Measurements from ENCODE around the gene NHLRC4.

NHLRC4 gene

GRCh38 chr16:534135-534534, 32.7 kb upstream of the NHLRC4 start:
- Histone ChIP-seq H3K4me3 (ENCODE audit: low read depth in 1 of 2, low read length in 2 of 2) (no peak overlapping the region), H3K27me3 (ENCODE audit: control insufficient read depth in 1 of 2, insufficient read depth in 2 of 2, low read length in 2 of 2) (no peaks in the 10 kb centered on the region), H3K9me3 (ENCODE audit: low read length) (no peaks in the 10 kb centered on the region), H3K9ac (ENCODE audit: low read length) (no peak overlapping the region), H3K36me3 (ENCODE audit: insufficient read depth, low read length) (no peaks in the 10 kb centered on the region), H3K4me1 (ENCODE audit: insufficient read depth, low read length) (peaks cover 9% of the 10 kb centered on the region), H3K27ac (ENCODE audit: low read depth, low read length) (no peak overlapping the region)

- no peaks in the 10 kb centered on the region for H3K27me3 ChIP-seq (ENCODE audit: control insufficient read depth in 1 of 2, insufficient read depth in 2 of 2, low read length in 2 of 2)
- H3K9ac ChIP-seq (ENCODE audit: low read length): no peak overlapping the region
- H3K4me1 ChIP-seq (ENCODE audit: insufficient read depth, low read length): peaks cover under 1% of the 10 kb centered on the region
- H3K4me3 ChIP-seq (ENCODE audit: low read depth in 1 of 2, low read length in 2 of 2): no peak overlapping the region
- H3K9me3 ChIP-seq (ENCODE audit: low read length): no peaks in the 10 kb centered on the region
- H3K27ac ChIP-seq (ENCODE audit: low read depth, low read length): no peak overlapping the region
- H3K36me3 ChIP-seq (ENCODE audit: insufficient read depth, low read length): no peaks in the 10 kb centered on the region
Measured at GRCh38 chr16:534856-535445, 31.9 kb upstream of the NHLRC4 start.

GRCh38 chr16:535446-536405, 31.1 kb upstream of the NHLRC4 start:
- no peaks in the 10 kb centered on the region for H3K9me3 ChIP-seq (ENCODE audit: low read length)
- H3K9ac ChIP-seq (ENCODE audit: low read length): no peak overlapping the region
- H3K27ac ChIP-seq (ENCODE audit: low read depth, low read length): no peak overlapping the region
- H3K4me1 ChIP-seq (ENCODE audit: insufficient read depth, low read length): no peaks in the 10 kb centered on the region
- H3K36me3 ChIP-seq (ENCODE audit: insufficient read depth, low read length): no peaks in the 10 kb centered on the region
- no peaks in the 10 kb centered on the region for H3K27me3 ChIP-seq (ENCODE audit: control insufficient read depth in 1 of 2, insufficient read depth in 2 of 2, low read length in 2 of 2)
- no peak overlapping the region for H3K4me3 ChIP-seq (ENCODE audit: low read depth in 1 of 2, low read length in 2 of 2)

- no peak overlapping the region for H3K4me3 ChIP-seq (ENCODE audit: low read depth in 1 of 2, low read length in 2 of 2)
- no peak overlapping the region for H3K27ac ChIP-seq (ENCODE audit: low read depth, low read length)
- H3K36me3 ChIP-seq (ENCODE audit: insufficient read depth, low read length): no peaks in the 10 kb centered on the region
- no peak overlapping the region for H3K9ac ChIP-seq (ENCODE audit: low read length)
- no peaks in the 10 kb centered on the region for H3K9me3 ChIP-seq (ENCODE audit: low read length)
- H3K4me1 ChIP-seq (ENCODE audit: insufficient read depth, low read length): no peaks in the 10 kb centered on the region
- H3K27me3 ChIP-seq (ENCODE audit: control insufficient read depth in 1 of 2, insufficient read depth in 2 of 2, low read length in 2 of 2): no peaks in the 10 kb centered on the region
Measured at GRCh38 chr16:536746-537145, 30.1 kb upstream of the NHLRC4 start.

- no peaks in the 10 kb centered on the region for H3K36me3 ChIP-seq (ENCODE audit: insufficient read depth, low read length)
- no peaks in the 10 kb centered on the region for H3K9me3 ChIP-seq (ENCODE audit: low read length)
Measured at GRCh38 chr16:537415-538335, 29.1 kb upstream of the NHLRC4 start.

GRCh38 chr16:539901-540530, 26.8 kb upstream of the NHLRC4 start:
- no peaks in the 10 kb centered on the region for H3K27me3 ChIP-seq (ENCODE audit: control insufficient read depth in 1 of 2, insufficient read depth in 2 of 2, low read length in 2 of 2)
- H3K9ac ChIP-seq (ENCODE audit: low read length): no peak overlapping the region
- H3K4me3 ChIP-seq (ENCODE audit: low read depth in 1 of 2, low read length in 2 of 2): no peak overlapping the region
- H3K27ac ChIP-seq (ENCODE audit: low read depth, low read length): no peak overlapping the region
- no peaks in the 10 kb centered on the region for H3K9me3 ChIP-seq (ENCODE audit: low read length)
- no peaks in the 10 kb centered on the region for H3K36me3 ChIP-seq (ENCODE audit: insufficient read depth, low read length)
- no peaks in the 10 kb centered on the region for H3K4me1 ChIP-seq (ENCODE audit: insufficient read depth, low read length)

More at GRCh38 chr16:537415-538335, 29.1 kb upstream of the NHLRC4 start:
- no peak overlapping the region for H3K4me3 ChIP-seq (ENCODE audit: low read depth in 1 of 2, low read length in 2 of 2)
- H3K27me3 ChIP-seq (ENCODE audit: control insufficient read depth in 1 of 2, insufficient read depth in 2 of 2, low read length in 2 of 2): no peaks in the 10 kb centered on the region
- no peak overlapping the region for H3K9ac ChIP-seq (ENCODE audit: low read length)
- no peak overlapping the region for H3K27ac ChIP-seq (ENCODE audit: low read depth, low read length)
- no peaks in the 10 kb centered on the region for H3K4me1 ChIP-seq (ENCODE audit: insufficient read depth, low read length)

GRCh38 chr16:540645-541340, 26.0 kb upstream of the NHLRC4 start:
- no peaks in the 10 kb centered on the region for H3K9me3 ChIP-seq (ENCODE audit: low read length)
- H3K27me3 ChIP-seq (ENCODE audit: control insufficient read depth in 1 of 2, insufficient read depth in 2 of 2, low read length in 2 of 2): no peaks in the 10 kb centered on the region
- no peaks in the 10 kb centered on the region for H3K36me3 ChIP-seq (ENCODE audit: insufficient read depth, low read length)
- no peaks in the 10 kb centered on the region for H3K4me1 ChIP-seq (ENCODE audit: insufficient read depth, low read length)
- H3K27ac ChIP-seq (ENCODE audit: low read depth, low read length): no peak overlapping the region
- H3K4me3 ChIP-seq (ENCODE audit: low read depth in 1 of 2, low read length in 2 of 2): no peak overlapping the region
- no peak overlapping the region for H3K9ac ChIP-seq (ENCODE audit: low read length)

- no peak overlapping the region for H3K9ac ChIP-seq (ENCODE audit: low read length)
- H3K27ac ChIP-seq (ENCODE audit: low read depth, low read length): no peak overlapping the region
- H3K4me1 ChIP-seq (ENCODE audit: insufficient read depth, low read length): no peaks in the 10 kb centered on the region
- H3K27me3 ChIP-seq (ENCODE audit: control insufficient read depth in 1 of 2, insufficient read depth in 2 of 2, low read length in 2 of 2): no peaks in the 10 kb centered on the region
- no peaks in the 10 kb centered on the region for H3K9me3 ChIP-seq (ENCODE audit: low read length)
- no peaks in the 10 kb centered on the region for H3K36me3 ChIP-seq (ENCODE audit: insufficient read depth, low read length)
- H3K4me3 ChIP-seq (ENCODE audit: low read depth in 1 of 2, low read length in 2 of 2): no peak overlapping the region
Measured at GRCh38 chr16:543301-544164, 23.3 kb upstream of the NHLRC4 start.

- no peak overlapping the region for H3K9ac ChIP-seq (ENCODE audit: low read length)
- no peak overlapping the region for H3K4me3 ChIP-seq (ENCODE audit: low read depth in 1 of 2, low read length in 2 of 2)
- H3K36me3 ChIP-seq (ENCODE audit: insufficient read depth, low read length): no peaks in the 10 kb centered on the region
- no peaks in the 10 kb centered on the region for H3K4me1 ChIP-seq (ENCODE audit: insufficient read depth, low read length)
- no peak overlapping the region for H3K27ac ChIP-seq (ENCODE audit: low read depth, low read length)
- H3K9me3 ChIP-seq (ENCODE audit: low read length): no peaks in the 10 kb centered on the region
- H3K27me3 ChIP-seq (ENCODE audit: control insufficient read depth in 1 of 2, insufficient read depth in 2 of 2, low read length in 2 of 2): no peaks in the 10 kb centered on the region
Measured at GRCh38 chr16:544517-544916, 22.3 kb upstream of the NHLRC4 start.

Data from muscle layer of colon (tissue), 2 donors.